ENCODE measurements around the gene RNF213. TPM values are rescaled to one million over a fixed set of nuclear protein-coding genes. Genes with fewer than 3 reads are reported as not detected.
A peak's percentile ranks its signal among the peaks of the same experiment; 100 is the strongest.

RNF213 gene
- total and polyA plus RNA-seq, 8 donors: 21.9 to 94.7 (median 37.8) TPM

DNA sequence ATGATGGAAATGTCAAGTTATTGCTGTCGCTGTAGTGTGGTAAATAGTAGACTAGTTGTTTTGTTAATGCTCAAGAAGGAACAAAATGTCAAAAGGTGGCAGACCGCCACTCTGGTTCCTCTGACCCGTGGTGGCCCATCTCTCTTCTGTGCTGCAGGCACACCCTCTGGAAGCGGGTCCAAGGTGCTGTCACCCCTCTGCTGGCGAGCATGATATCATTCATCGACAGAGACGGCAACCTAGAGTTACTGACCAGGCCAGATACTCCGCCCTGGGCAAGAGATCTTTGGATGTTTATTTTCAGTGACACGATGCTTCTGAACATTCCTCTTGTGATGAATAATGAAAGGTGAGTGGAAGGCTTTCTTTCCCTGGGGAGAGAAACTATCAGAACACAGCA lies 97.5 kb downstream of the RNF213 start:
- intact Hi-C loops (cut with DNase I): no loop called here
- peak in 1 of 6 donors; percentile 16 for DNase-seq
- Histone ChIP-seq H3K27ac (no peak overlapping the region), H3K4me3 (no peak overlapping the region), H3K9me3 (no peaks in the 10 kb centered on the region), H3K27me3 (no peaks in the 10 kb centered on the region), H3K36me3 (peaks cover 5 to 61% (median 37%) of the 10 kb centered on the region in 3 donors), H3K4me1 (peaks cover 0 to 10% (median 2%) of the 10 kb centered on the region in 3 donors)
- TF ChIP-seq CTCF (IDR thresholded peaks at IDR 0.05): no peak
- no peak for ATAC-seq
- no peak for FAIRE-seq
- WGBS, 2 donors: 97 to 98% methylated on average over 9 of the region's 9 CpGs

DNA sequence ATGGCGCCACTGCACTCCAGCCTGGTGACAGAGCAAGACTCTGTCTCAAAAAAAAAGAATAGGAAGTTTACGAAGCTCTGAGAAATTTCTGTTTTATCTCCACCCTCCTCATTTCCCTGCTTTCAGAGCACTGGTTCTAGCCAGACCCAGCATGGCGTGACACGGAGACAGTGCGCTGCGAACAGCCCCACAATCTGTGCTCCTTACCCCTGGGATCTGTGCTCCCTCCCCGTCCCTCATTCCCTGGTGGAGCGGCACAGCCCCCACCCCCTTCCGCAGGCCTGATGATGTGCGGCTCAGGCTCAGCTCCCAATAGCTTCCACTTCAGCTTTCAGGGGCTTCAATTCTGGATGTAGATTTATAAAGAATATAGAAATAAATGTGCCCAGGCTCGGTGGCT lies 98.2 kb downstream of the RNF213 start:
- DNase-seq (no peak), ATAC-seq (no peak), FAIRE-seq (no peak)
- peaks cover 5 to 53% (median 29%) of the 10 kb centered on the region in 3 donors for H3K36me3 ChIP-seq
- H3K4me3 ChIP-seq: no peak overlapping the region
- H3K4me1 ChIP-seq: peaks cover 0 to 10% (median 9%) of the 10 kb centered on the region in 3 donors
- H3K27me3 ChIP-seq: no peaks in the 10 kb centered on the region
- H3K27ac ChIP-seq: no peak overlapping the region
- no peaks in the 10 kb centered on the region for H3K9me3 ChIP-seq
- WGBS, 2 donors: 95 to 98% methylated on average over 10 to 11 of the region's 11 CpGs
- TF ChIP-seq CTCF (IDR thresholded peaks at IDR 0.05): no peak
- intact Hi-C loops (cut with DNase I): no loop called here

- TF ChIP-seq CTCF (IDR thresholded peaks at IDR 0.05): no peak
- Histone ChIP-seq H3K36me3 (peaks cover 5 to 52% (median 24%) of the 10 kb centered on the region in 3 donors), H3K27me3 (no peaks in the 10 kb centered on the region), H3K4me3 (no peak overlapping the region), H3K9me3 (no peaks in the 10 kb centered on the region), H3K4me1 (peaks cover 5 to 16% (median 13%) of the 10 kb centered on the region in 3 donors), H3K27ac (no peak overlapping the region)
- intact Hi-C loops (cut with DNase I): no loop called here
- DNase-seq (no peak), FAIRE-seq (no peak), ATAC-seq (no peak)
- WGBS, 2 donors: 91 to 92% methylated on average over 8 of the region's 8 CpGs
These were observed 98.9 kb downstream of the RNF213 start for GRCh38 chr17:80359422-80360110.

GRCh38 chr17:80360396-80360795 lies 99.7 kb downstream of the RNF213 start:
- DNase-seq: peak in 1 of 6 donors; percentile 24
- Histone ChIP-seq H3K4me1 (peaks cover 5 to 20% (median 13%) of the 10 kb centered on the region in 3 donors), H3K27me3 (no peaks in the 10 kb centered on the region), H3K27ac (no peak overlapping the region), H3K36me3 (peaks cover 5 to 55% (median 23%) of the 10 kb centered on the region in 3 donors), H3K9me3 (no peaks in the 10 kb centered on the region), H3K4me3 (no peak overlapping the region)
- no peak for FAIRE-seq
- WGBS, 2 donors: 96 to 99% methylated on average over 13 of the region's 13 CpGs
- intact Hi-C loops (cut with DNase I): no loop called here
- no peak for TF ChIP-seq CTCF (IDR thresholded peaks at IDR 0.05)
- ATAC-seq: no peak
